Measurements from ENCODE around the gene PCK2. TPM values are rescaled to one million over a fixed set of nuclear protein-coding genes. Genes with fewer than 3 reads are reported as not detected.

The PCK2 gene
- 15.0 to 21.2 TPM (median 19.3 TPM) in 5 replicates for total RNA-seq (2022; extraction: Qiagen RNA extraction)

GRCh38 chr14:24093901-24094840, at the start of gene PCK2:
Gene PCK2, plus strand, starts transcription at chr14:24094311. Its CDS starts 95 bp downstream, at chr14:24094406.

DNA sequence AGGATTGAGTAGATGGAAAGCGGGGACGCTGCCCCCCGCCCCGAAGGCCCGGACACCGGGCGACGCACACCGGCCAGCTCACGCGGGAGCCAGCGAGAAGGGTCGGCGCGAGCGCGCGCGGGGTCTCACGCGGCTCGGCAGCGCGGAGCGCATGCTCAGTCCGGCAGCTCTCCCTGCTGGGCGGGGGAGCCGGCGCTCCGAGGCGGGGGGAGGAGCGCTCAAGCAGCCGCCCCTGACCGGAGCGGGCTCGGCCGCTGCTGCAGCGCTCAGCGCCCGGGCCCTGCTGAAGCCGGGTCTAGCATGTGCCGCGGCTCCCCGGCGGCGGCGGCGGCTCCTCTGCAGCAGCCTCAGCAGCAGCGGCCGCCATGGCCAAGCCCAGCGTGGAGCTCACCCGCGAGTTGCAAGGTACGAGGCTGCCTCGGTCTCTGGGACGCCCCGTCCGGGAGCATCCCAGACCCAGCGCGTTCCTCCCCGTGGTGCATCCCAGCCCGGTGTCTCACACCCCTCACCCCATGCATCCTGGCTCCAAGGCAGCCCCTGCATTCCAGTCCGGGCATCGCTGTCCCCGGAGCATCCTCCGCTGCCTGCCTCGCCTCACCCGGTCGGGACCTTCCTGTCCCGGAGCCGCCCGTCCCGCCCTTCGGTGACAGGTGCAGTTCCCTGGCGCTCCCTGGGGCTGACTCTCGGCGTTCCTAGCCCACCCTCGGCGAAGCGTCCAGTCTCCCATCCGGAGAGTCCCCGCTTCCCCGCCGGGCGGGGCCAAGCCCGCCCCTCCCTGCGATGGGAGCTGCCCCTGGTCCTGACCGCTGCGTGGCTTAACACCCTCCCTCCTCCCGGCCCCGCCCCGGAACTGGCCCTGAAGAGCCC, 42.1 kb upstream of the PCK2 start, which contains the start of gene CARMIL3:
Gene CARMIL3 (plus strand): TSS at position 221 of the 867 bp plus-strand sequence. CDS start 145 bp downstream, at position 366.

DNA sequence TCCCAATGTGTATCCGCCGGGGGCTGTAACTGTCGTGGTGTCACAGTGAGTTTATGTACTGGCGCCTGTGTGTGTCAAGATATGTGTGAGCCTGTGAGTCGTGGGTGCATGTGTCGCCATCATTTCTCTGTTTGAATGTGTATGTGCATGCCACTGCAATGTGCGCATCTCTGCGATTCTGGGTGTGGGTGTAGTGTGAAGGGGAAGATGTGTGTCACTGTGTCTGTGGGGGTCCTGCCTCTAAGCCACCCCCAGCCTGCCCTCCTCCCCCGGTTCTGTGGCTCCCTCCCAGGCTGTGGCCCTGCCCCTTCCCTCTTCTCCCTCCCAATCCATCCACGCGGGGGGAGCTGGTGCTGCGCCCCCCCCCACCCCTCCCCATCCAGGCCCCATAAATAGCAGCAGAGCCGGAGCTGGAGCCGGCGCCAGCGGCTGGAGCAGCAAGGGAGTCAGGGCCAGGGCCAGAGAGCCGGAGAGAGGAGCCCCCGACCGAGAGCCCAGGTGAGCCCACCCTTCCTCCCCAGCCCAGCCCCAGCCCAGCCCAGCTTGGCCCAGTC, 22.9 kb upstream of the PCK2 start, which contains the start of gene CPNE6:
Gene CPNE6 (plus strand): TSS at position 419 of the 554 bp plus-strand sequence. CDS start 1,375 bp downstream, outside the sequence.

GRCh38 chr14:24114532-24115421, 20.7 kb downstream of the PCK2 start, which contains the start of the genes DCAF11 and NRL:
Gene DCAF11, plus strand, starts transcription at chr14:24114777. Its CDS starts 818 bp downstream, at chr14:24115595.
Gene NRL, minus strand, starts transcription at chr14:24114949. Its CDS starts 32,101 bp downstream, at chr14:24082848.

GRCh38 chr14:24130380-24130716, 36.2 kb downstream of the PCK2 start, which contains the start of gene FITM1:
Gene FITM1, plus strand, starts transcription at chr14:24130659. Its CDS starts 905 bp downstream, at chr14:24131564.

DNA sequence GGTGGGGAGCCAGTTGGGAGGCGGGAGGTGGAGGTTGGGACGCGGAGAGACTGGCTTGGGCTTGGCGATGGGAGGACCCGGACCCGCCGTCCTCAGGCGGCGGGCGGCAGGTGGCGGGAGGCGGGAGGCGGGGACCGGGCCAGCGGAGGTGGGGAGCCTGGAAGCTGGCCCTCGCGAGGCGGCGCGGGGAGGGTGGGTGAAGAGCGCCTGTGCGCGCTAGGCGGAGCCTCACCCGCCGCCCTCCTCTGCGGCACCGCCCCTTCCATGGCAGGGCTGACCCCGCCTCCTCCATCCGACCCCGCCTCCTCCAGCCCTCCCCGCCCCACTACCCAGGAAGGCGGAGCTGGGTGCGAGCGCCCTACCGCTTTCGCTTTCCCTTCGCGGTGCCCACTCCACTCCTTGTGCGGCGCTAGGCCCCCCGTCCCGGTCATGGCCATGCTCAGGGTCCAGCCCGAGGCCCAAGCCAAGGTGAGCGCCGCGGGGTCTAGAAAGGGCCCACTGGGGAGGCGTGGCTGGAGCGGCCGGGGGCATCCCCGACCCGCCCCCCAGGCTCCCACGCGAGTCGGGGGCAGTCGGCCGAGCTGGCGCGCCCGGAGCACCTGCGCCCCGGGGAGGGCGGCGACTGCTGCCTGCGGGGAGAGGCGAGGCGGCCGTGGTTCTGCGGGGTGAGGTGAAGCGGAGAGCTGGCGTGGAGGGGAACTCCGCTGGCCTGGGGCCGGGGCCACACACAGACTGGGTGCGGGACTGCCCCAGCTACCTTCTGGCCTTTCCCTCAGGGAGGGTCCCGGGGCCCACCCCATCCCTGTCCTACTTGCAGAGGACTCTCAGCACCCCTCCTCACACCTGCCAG, 41.9 kb downstream of the PCK2 start, which contains the start of gene PSME1:
Gene PSME1 (plus strand): TSS at position 361 of the 850 bp plus-strand sequence. CDS start 69 bp downstream, at position 430.

DNA sequence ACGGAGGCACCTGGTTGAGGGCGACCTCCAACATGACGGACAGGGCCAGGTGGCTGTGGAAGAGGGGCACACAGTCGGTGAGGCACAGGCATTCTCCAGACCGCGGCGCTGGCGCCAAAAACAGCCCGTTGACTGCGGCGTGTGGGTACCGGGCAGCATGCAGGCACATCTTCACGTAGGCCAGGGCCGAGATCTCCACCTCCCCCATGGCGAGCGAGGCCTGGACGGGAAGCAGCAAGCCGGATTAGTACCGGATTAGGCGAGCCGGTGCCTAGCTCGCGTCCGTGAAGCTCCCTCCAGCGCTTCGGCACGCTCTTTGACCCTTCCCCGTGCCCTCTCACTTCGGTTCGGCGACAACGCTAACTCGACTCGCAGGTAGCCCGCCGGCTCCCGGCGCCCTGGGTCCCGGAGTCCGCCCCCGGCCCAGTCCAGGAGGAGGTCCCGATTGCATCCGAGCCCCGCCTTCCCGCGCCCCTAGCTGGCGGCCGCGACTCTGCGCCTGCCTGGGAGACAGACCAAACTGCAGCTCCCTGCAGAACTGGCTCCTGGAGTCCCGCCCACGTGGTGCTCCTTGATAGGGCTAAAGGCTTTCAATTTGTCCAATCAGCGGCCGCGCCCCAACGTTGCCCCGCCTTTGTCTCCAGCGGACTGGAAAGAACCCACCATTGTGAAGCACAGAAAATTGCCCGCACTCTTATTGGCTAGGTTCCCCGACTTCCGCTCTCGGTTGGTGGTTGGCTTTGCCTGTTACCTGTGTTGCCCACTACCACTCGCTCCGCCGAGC, 47.2 kb downstream of the PCK2 start, which contains the start of gene EMC9:
Gene EMC9 (minus strand): TSS at position 495 of the 784 bp plus-strand sequence. CDS start 287 bp downstream, at position 208.

GRCh38 chr14:24146453-24146977, 52.4 kb downstream of the PCK2 start, which contains the start of gene PSME2:
Gene PSME2, minus strand, starts transcription at chr14:24146610. Its CDS starts 29 bp downstream, at chr14:24146581.

GRCh38 chr14:24146978-24147760, 53.1 kb downstream of the PCK2 start, which contains the start of gene RNF31:
Gene RNF31, plus strand, starts transcription at chr14:24147498. Its CDS starts 201 bp downstream, at chr14:24147699.

Other genes with a start within 250 kb of the PCK2 start
- 42.8 to 50.0 TPM (median 43.6 TPM) in 5 replicates for gene DHRS4, start 140.5 kb upstream of the PCK2 start, total RNA-seq (2022; extraction: Qiagen RNA extraction)
- 25.5 to 34.0 TPM (median 29.6 TPM) in 5 replicates for gene DHRS4L2, start 105.4 kb upstream of the PCK2 start, total RNA-seq (2022; extraction: Qiagen RNA extraction)
- gene CARMIL3, start 42.3 kb upstream of the PCK2 start, total RNA-seq (2022; extraction: Qiagen RNA extraction): 0.35 to 0.74 TPM (median 0.53 TPM) in 5 replicates
- gene CPNE6, start 22.7 kb upstream of the PCK2 start, total RNA-seq (2022; extraction: Qiagen RNA extraction): not detected in 5 replicates
- gene DCAF11, start 20.5 kb downstream of the PCK2 start, total RNA-seq (2022; extraction: Qiagen RNA extraction): 20.8 to 22.4 TPM (median 21.9 TPM) in 5 replicates
- gene NRL, start 20.6 kb downstream of the PCK2 start, total RNA-seq (2022; extraction: Qiagen RNA extraction): 0.56 to 1.1 TPM (median 0.84 TPM) in 5 replicates
- 0.13 to 0.19 TPM in 2 of 5 replicates, not detected in the others for gene FITM1, start 36.3 kb downstream of the PCK2 start, total RNA-seq (2022; extraction: Qiagen RNA extraction)
- 159 to 187 TPM (median 162 TPM) in 5 replicates for gene PSME1, start 41.9 kb downstream of the PCK2 start, total RNA-seq (2022; extraction: Qiagen RNA extraction)
- 45.7 to 62.3 TPM (median 60.1 TPM) in 5 replicates for gene EMC9, start 47.3 kb downstream of the PCK2 start, total RNA-seq (2022; extraction: Qiagen RNA extraction)
- 151 to 185 TPM (median 159 TPM) in 5 replicates for gene PSME2, start 52.3 kb downstream of the PCK2 start, total RNA-seq (2022; extraction: Qiagen RNA extraction)
- gene RNF31, start 53.2 kb downstream of the PCK2 start, total RNA-seq (2022; extraction: Qiagen RNA extraction): 19.9 to 35.1 TPM (median 34.3 TPM) in 5 replicates
- 16.8 to 21.0 TPM (median 17.7 TPM) in 5 replicates for gene IRF9, start 67.0 kb downstream of the PCK2 start, total RNA-seq (2022; extraction: Qiagen RNA extraction)
- gene REC8, start 77.8 kb downstream of the PCK2 start, total RNA-seq (2022; extraction: Qiagen RNA extraction): 3.3 to 6.5 TPM (median 5.3 TPM) in 5 replicates
- gene IPO4, start 94.5 kb downstream of the PCK2 start, total RNA-seq (2022; extraction: Qiagen RNA extraction): 72.5 to 89.6 TPM (median 84.6 TPM) in 5 replicates
- gene TM9SF1, start 101.1 kb downstream of the PCK2 start, total RNA-seq (2022; extraction: Qiagen RNA extraction): 58.4 to 64.8 TPM (median 63.8 TPM) in 5 replicates
- gene TSSK4, start 111.4 kb downstream of the PCK2 start, total RNA-seq (2022; extraction: Qiagen RNA extraction): not detected in 5 replicates
- gene CHMP4A, start 119.2 kb downstream of the PCK2 start, total RNA-seq (2022; extraction: Qiagen RNA extraction): 75.9 to 98.1 TPM (median 81.6 TPM) in 5 replicates
- gene MDP1, start 121.8 kb downstream of the PCK2 start, total RNA-seq (2022; extraction: Qiagen RNA extraction): 29.1 to 34.2 TPM (median 30.7 TPM) in 5 replicates
- gene NEDD8, start 138.1 kb downstream of the PCK2 start, total RNA-seq (2022; extraction: Qiagen RNA extraction): 450 to 490 TPM (median 458 TPM) in 5 replicates
- 54.1 to 66.3 TPM (median 57.2 TPM) in 5 replicates for gene GMPR2, start 138.6 kb downstream of the PCK2 start, total RNA-seq (2022; extraction: Qiagen RNA extraction)
- 34.4 to 39.3 TPM (median 36.4 TPM) in 5 replicates for gene TINF2, start 148.3 kb downstream of the PCK2 start, total RNA-seq (2022; extraction: Qiagen RNA extraction)
- gene TGM1, start 168.9 kb downstream of the PCK2 start, total RNA-seq (2022; extraction: Qiagen RNA extraction): 0.89 to 1.9 TPM (median 1.4 TPM) in 5 replicates
- 15.5 to 19.8 TPM (median 17.5 TPM) in 5 replicates for gene RABGGTA, start 177.3 kb downstream of the PCK2 start, total RNA-seq (2022; extraction: Qiagen RNA extraction)
- 10.4 to 14.5 TPM (median 11.6 TPM) in 5 replicates for gene DHRS1, start 205.5 kb downstream of the PCK2 start, total RNA-seq (2022; extraction: Qiagen RNA extraction)
- 13.5 to 16.8 TPM (median 15.9 TPM) in 5 replicates for gene NOP9, start 205.5 kb downstream of the PCK2 start, total RNA-seq (2022; extraction: Qiagen RNA extraction)
- gene CIDEB, start 213.7 kb downstream of the PCK2 start, total RNA-seq (2022; extraction: Qiagen RNA extraction): 0.08 to 0.24 TPM (median 0.17 TPM) in 5 replicates
- 2.1 to 5.7 TPM (median 4.5 TPM) in 5 replicates for gene LTB4R2, start 215.8 kb downstream of the PCK2 start, total RNA-seq (2022; extraction: Qiagen RNA extraction)
- 4.4 to 7.8 TPM (median 5.9 TPM) in 5 replicates for gene LTB4R, start 217.2 kb downstream of the PCK2 start, total RNA-seq (2022; extraction: Qiagen RNA extraction)
- gene ADCY4, start 240.8 kb downstream of the PCK2 start, total RNA-seq (2022; extraction: Qiagen RNA extraction): not detected in 5 replicates
- not detected in 5 replicates for gene RIPK3, start 245.7 kb downstream of the PCK2 start, total RNA-seq (2022; extraction: Qiagen RNA extraction)

Data from A549 treated with Mapracorat at 1 μM for 4 hours (cell line).